ENCODE measurements around the gene MAD1L1. TPM values are rescaled to one million over a fixed set of nuclear protein-coding genes. Genes with fewer than 3 reads are reported as not detected.

The MAD1L1 gene
- total RNA-seq, 2 donors from 2014 or later = 59.1 to 61.4 TPM

DNA sequence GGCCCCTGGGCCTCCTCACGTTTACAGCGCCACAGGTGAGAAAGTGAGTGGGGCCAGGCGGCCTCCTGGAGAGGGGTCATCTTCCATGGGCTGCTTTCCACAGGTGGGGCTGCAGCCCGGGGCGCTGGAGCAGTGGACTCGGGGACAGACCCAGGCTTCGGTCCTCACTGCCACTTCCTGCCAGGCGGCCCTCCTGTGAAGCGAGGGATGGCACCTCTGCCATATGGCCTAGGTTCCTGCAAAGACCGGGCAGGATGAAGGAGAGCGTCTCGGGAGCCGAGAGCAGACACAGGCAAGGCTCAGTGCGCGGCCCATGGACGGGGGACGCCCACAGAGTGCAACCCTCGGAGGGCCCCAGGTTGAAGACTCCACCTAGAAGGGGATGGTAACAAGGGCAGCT lies 106.8 kb downstream of the MAD1L1 start:
- no peaks in the 10 kb centered on the region for H3K36me3 ChIP-seq (ENCODE audit: control insufficient read depth, insufficient read depth, low read length)
- no peak overlapping the region for H3K4me3 ChIP-seq (ENCODE audit: low read length)
- H3K9ac ChIP-seq (ENCODE audit: extremely low read depth, low read length, poor library complexity, severe bottlenecking) = no peak overlapping the region
- H3K27ac ChIP-seq (ENCODE audit: low read depth, low read length) = peak overlapping the region; percentile 49
- peaks cover 14% of the 10 kb centered on the region for H3K36me3 Mint-ChIP-seq (ENCODE audit: low read depth)
- 93 to 97% methylated on average over 14 to 18 of the region's 18 CpGs for WGBS, 2 experiments (ENCODE audit: insufficient coverage in 1 of 2, insufficient read length in 1 of 2)
- H3K9me3 Mint-ChIP-seq = no peaks in the 10 kb centered on the region
- H3K27me3 Mint-ChIP-seq (ENCODE audit: insufficient read depth) = no peaks in the 10 kb centered on the region
- H3K9me3 ChIP-seq (ENCODE audit: control insufficient read depth, low read length) = no peaks in the 10 kb centered on the region
- H3K27me3 ChIP-seq (ENCODE audit: control insufficient read depth, insufficient read depth, low read length, poor library complexity, severe bottlenecking) = no peaks in the 10 kb centered on the region
- no peaks in the 10 kb centered on the region for H3K4me1 Mint-ChIP-seq
- H3K4me3 Mint-ChIP-seq = no peak overlapping the region
- TF ChIP-seq CTCF (conservative IDR thresholded peaks at IDR 0.05) = no peak
- H3K4me1 ChIP-seq (ENCODE audit: control insufficient read depth, insufficient read depth, low read length) = no peaks in the 10 kb centered on the region
- DNase-seq = no peak
- H3K27ac Mint-ChIP-seq = peak overlapping the region; percentile 30

GRCh38 chr7:2124604-2125345 lies 108.0 kb downstream of the MAD1L1 start:
- H3K27ac Mint-ChIP-seq = no peak overlapping the region
- 93 to 96% methylated on average over 13 to 25 of the region's 25 CpGs for WGBS, 2 experiments (ENCODE audit: insufficient coverage in 1 of 2, insufficient read length in 1 of 2)

GRCh38 chr7:2123916-2124315 lies 108.8 kb downstream of the MAD1L1 start:
- Mint-ChIP-seq H3K27ac (no peak overlapping the region), H3K36me3 (ENCODE audit: low read depth) (peaks cover 14% of the 10 kb centered on the region), H3K4me1 (no peaks in the 10 kb centered on the region), H3K27me3 (ENCODE audit: insufficient read depth) (no peaks in the 10 kb centered on the region), H3K4me3 (no peak overlapping the region), H3K9me3 (no peaks in the 10 kb centered on the region)
- Histone ChIP-seq H3K36me3 (ENCODE audit: control insufficient read depth, insufficient read depth, low read length) (no peaks in the 10 kb centered on the region), H3K9me3 (ENCODE audit: control insufficient read depth, low read length) (no peaks in the 10 kb centered on the region), H3K4me1 (ENCODE audit: control insufficient read depth, insufficient read depth, low read length) (no peaks in the 10 kb centered on the region), H3K4me3 (ENCODE audit: low read length) (no peak overlapping the region), H3K9ac (ENCODE audit: extremely low read depth, low read length, poor library complexity, severe bottlenecking) (no peak overlapping the region), H3K27me3 (ENCODE audit: control insufficient read depth, insufficient read depth, low read length, poor library complexity, severe bottlenecking) (no peaks in the 10 kb centered on the region), H3K27ac (ENCODE audit: low read depth, low read length) (peak overlapping the region; percentile 10)
- no peak for DNase-seq
- 88 to 93% methylated on average over 8 to 14 of the region's 14 CpGs for WGBS, 2 experiments (ENCODE audit: insufficient coverage in 1 of 2, insufficient read length in 1 of 2)
- TF ChIP-seq CTCF (conservative IDR thresholded peaks at IDR 0.05) = no peak

More at GRCh38 chr7:2124604-2125345, 108.0 kb downstream of the MAD1L1 start:
- no peak overlapping the region for H3K4me3 Mint-ChIP-seq
- TF ChIP-seq CTCF (conservative IDR thresholded peaks at IDR 0.05) = no peak
- no peaks in the 10 kb centered on the region for H3K27me3 Mint-ChIP-seq (ENCODE audit: insufficient read depth)
- no peak overlapping the region for H3K9ac ChIP-seq (ENCODE audit: extremely low read depth, low read length, poor library complexity, severe bottlenecking)
- no peak for DNase-seq
- no peaks in the 10 kb centered on the region for H3K27me3 ChIP-seq (ENCODE audit: control insufficient read depth, insufficient read depth, low read length, poor library complexity, severe bottlenecking)
- no peaks in the 10 kb centered on the region for H3K4me1 ChIP-seq (ENCODE audit: control insufficient read depth, insufficient read depth, low read length)
- no peaks in the 10 kb centered on the region for H3K4me1 Mint-ChIP-seq
- no peaks in the 10 kb centered on the region for H3K9me3 Mint-ChIP-seq
- H3K9me3 ChIP-seq (ENCODE audit: control insufficient read depth, low read length) = no peaks in the 10 kb centered on the region
- H3K4me3 ChIP-seq (ENCODE audit: low read length) = no peak overlapping the region
- peak overlapping the region; percentile 10 for H3K27ac ChIP-seq (ENCODE audit: low read depth, low read length)
- peaks cover 14% of the 10 kb centered on the region for H3K36me3 Mint-ChIP-seq (ENCODE audit: low read depth)
- H3K36me3 ChIP-seq (ENCODE audit: control insufficient read depth, insufficient read depth, low read length) = no peaks in the 10 kb centered on the region

Measured in endodermal cell (in vitro differentiated cells).